Right forelimb (tissue), 1 donor: ENCODE measurements around the gene LILRB5.
A peak's percentile ranks its signal among the peaks of the same experiment; 100 is the strongest.
"Not testable (repeated sequence)": the region's sequence is repeated elsewhere in the genome, so short reads cannot be mapped to it uniquely, and the experiment has no call there.

Experiments used
- DNase-seq: peaks from one replicate; pipeline ENCODE4 v3.0.0-alpha.2; 2018

The LILRB5 gene

GRCh38 chr19:54240372-54241336, 16.4 kb downstream of the LILRB5 start:
- not testable (repeated sequence) for DNase-seq

- DNase-seq: not testable (repeated sequence)
These were observed 17.3 kb downstream of the LILRB5 start for GRCh38 chr19:54239491-54240371.

- no peak for DNase-seq
These were observed 23.1 kb downstream of the LILRB5 start for GRCh38 chr19:54233941-54234340.

- peak; percentile 69 for DNase-seq
These were observed 25.8 kb downstream of the LILRB5 start for GRCh38 chr19:54231077-54231931.

- DNase-seq: no peak
These were observed 27.0 kb downstream of the LILRB5 start for GRCh38 chr19:54230031-54230430.

- DNase-seq: no peak
These were observed 27.9 kb downstream of the LILRB5 start for GRCh38 chr19:54229146-54229545.

GRCh38 chr19:54224619-54225018, 32.5 kb downstream of the LILRB5 start:
- DNase-seq: not testable (repeated sequence)

- not testable (repeated sequence) for DNase-seq
These were observed 33.2 kb downstream of the LILRB5 start for GRCh38 chr19:54223937-54224281.

GRCh38 chr19:54223277-54223936, 33.7 kb downstream of the LILRB5 start:
- not testable (repeated sequence) for DNase-seq

- not testable (repeated sequence) for DNase-seq
These were observed 34.4 kb downstream of the LILRB5 start, which contains the start of gene LILRB3 for GRCh38 chr19:54222474-54223276. Gene LILRB3, minus strand, starts transcription at chr19:54223007. Its CDS starts 31 bp downstream, at chr19:54222976.

- DNase-seq: not testable (repeated sequence)
These were observed 35.1 kb downstream of the LILRB5 start for GRCh38 chr19:54221947-54222346.

GRCh38 chr19:54219702-54220101, 37.4 kb downstream of the LILRB5 start:
- not testable (repeated sequence) for DNase-seq

- DNase-seq: no peak
These were observed 38.0 kb downstream of the LILRB5 start for GRCh38 chr19:54218960-54219661.

- no peak for DNase-seq
These were observed 38.8 kb downstream of the LILRB5 start for GRCh38 chr19:54218259-54218658.

GRCh38 chr19:54217517-54218247, 39.4 kb downstream of the LILRB5 start:
- DNase-seq: not testable (repeated sequence)

GRCh38 chr19:54216869-54217268, 40.2 kb downstream of the LILRB5 start:
- DNase-seq: no peak

- DNase-seq: not testable (repeated sequence)
These were observed 42.3 kb downstream of the LILRB5 start for GRCh38 chr19:54214734-54215133.

- not testable (repeated sequence) for DNase-seq
These were observed 42.9 kb downstream of the LILRB5 start for GRCh38 chr19:54214217-54214616.

- DNase-seq: no peak
These were observed 45.8 kb downstream of the LILRB5 start for GRCh38 chr19:54211235-54211634.
